Lung microvascular endothelial cell (primary cell): ENCODE data around the gene RUBCNL. TPM values are rescaled to one million over a fixed set of nuclear protein-coding genes. Genes with fewer than 3 reads are reported as not detected.
A peak's percentile ranks its signal among the peaks of the same experiment; 100 is the strongest.
"Not testable (repeated sequence)": the region's sequence is repeated elsewhere in the genome, so short reads cannot be mapped to it uniquely, and the experiment has no call there.

Experiments
- DNase-seq, 2 donors: peaks; one replicate each; pipeline versions ENCODE4 v3.0.0 to v3.0.0-alpha.2; 2010; ENCODE audit warnings: low read depth in 2 of 2
- total RNA-seq: library from RNA; depleted of rRNA; stranded (reverse); fragments of >200 nt; gene quantifications from 2 replicates; pipeline ENCODE4 v1.2.1, GENCODE V29; 2014

Gene RUBCNL, protein sequence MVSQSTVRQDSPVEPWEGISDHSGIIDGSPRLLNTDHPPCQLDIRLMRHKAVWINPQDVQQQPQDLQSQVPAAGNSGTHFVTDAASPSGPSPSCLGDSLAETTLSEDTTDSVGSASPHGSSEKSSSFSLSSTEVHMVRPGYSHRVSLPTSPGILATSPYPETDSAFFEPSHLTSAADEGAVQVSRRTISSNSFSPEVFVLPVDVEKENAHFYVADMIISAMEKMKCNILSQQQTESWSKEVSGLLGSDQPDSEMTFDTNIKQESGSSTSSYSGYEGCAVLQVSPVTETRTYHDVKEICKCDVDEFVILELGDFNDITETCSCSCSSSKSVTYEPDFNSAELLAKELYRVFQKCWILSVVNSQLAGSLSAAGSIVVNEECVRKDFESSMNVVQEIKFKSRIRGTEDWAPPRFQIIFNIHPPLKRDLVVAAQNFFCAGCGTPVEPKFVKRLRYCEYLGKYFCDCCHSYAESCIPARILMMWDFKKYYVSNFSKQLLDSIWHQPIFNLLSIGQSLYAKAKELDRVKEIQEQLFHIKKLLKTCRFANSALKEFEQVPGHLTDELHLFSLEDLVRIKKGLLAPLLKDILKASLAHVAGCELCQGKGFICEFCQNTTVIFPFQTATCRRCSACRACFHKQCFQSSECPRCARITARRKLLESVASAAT
- total RNA-seq, result 0.20 TPM in 1 of 2 replicates, not detected in the other

DNA sequence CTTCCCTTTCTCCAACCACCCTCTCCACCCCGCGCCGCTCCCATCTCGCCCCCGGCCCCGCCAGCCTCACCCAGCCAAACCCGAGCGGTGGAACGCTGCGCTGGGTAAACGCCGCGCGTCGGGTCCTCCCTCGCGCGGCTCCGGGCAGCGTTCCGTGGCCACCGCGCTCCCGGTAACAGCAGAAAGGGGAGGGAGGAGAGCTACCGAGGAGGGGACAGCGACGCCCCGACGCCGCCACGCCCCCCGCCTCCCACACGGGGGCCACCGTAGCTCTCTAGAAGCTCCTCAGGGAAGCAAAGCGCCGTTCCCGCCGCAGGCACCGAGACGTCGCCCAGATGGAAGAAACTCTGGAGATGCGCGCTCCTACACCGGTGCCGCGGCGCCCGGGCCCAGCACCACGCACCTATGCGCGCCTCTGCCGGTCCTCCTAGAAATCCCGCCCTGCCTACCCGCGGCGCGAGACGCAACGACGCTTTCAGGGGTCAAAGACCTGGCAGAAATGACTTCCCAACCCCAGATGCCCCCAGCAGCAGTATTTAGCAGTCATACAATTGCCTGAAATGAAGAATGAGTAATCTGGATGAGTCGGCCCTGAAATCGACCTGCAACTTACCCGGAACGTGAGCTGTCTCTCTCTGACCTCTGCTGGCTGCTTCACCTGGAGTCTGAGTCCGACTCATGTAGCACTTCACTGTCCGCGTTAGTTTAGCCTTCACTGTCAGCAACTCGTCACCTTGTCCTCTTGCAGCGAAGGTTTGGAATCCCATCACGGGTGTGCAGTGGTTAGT lies at the start of gene RUBCNL:
RUBCNL (minus strand) TSS at position 189 of the 788 bp plus-strand sequence. CDS start 14,777 bp downstream, outside the sequence.
- no peak for DNase-seq

DNA sequence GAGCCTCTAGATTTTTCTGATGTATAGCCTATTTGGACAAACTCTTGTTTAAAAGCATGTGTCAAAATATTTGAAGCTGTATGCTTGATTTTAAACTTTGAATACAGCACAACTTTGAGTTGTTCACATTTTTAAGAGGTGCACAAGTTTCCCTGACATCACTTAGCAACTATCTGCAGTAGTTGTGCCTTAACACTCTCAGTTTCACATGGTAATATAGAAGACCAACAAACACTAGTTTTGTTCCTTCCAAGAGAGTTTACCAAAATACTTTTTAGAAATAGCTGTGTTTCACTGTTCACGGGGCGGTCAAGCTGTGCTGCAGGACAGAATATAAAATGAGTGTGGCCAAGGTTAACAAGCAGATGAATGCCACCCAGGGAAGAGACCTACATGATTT lies 42.5 kb upstream of the RUBCNL start:
- DNase-seq, result not testable (repeated sequence)

GRCh38 chr13:46405457-46405856 lies 18.4 kb upstream of the RUBCNL start:
- DNase-seq, result no peak

- DNase-seq, result no peak
Observed at GRCh38 chr13:46404733-46405100, 17.7 kb upstream of the RUBCNL start.

DNA sequence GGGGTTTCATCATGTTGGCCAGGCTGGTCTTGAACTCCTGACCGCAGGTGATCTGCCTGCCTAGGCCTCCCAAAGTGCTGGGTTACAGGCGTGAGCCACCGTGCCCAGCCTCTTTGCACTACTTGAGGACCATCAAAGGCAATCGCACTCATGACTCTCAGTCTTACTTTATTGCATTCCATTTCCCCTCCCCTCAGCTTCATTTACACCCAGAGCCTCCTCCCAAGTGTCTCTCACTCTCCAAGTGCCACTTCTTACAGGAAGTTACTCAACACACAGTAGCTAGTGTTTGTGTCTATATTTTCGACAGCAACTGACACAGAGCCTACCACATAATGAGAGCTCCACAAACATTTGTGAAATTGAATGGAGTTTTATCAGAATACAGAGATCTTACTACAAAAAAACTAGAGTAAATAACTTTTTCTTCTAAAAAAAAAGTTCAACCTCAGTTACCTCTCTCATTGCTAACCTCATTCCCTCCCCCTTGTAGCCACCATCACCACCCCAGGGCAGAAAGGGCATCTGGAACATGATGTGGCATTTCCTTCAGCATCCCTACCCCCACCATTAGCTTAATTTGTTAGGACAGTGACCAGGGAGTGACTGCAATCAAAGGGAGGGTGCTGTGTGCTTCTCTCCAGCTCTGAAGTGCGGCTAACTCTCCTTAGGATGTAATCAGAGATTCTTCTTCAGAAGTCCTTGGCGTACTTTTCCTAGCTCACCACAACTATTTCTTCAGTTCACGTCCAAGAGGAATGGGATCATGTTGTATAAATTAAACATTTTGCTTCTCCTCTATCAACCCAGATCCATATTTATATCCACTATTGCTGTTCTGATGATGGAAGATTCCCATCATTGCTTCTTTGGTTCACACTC lies 17.0 kb upstream of the RUBCNL start:
- DNase-seq, result no peak

DNA sequence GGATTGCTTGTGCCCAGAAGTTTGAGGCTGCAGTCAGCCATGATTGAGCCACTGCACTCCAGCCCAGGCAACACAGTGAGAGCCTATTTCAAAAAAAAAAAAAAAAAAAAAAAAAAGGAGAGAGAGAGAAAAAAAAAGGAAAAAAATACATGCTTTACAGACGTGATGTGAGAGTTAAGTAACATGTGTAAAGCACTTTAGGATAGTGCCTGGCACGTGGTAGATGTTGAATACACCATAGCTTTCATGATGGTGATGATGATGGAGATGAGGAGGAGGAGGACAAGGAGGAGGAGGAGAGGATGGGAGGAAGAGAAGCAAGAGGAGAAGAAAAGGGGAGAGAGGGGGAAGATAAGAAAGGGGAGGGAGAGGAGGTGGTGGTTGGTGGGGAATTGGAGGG lies 15.1 kb upstream of the RUBCNL start:
- no peak for DNase-seq

GRCh38 chr13:46401432-46401831 lies 14.4 kb upstream of the RUBCNL start:
- no peak for DNase-seq

GRCh38 chr13:46396341-46396740 lies 9.3 kb upstream of the RUBCNL start:
- DNase-seq, result no peak

DNA sequence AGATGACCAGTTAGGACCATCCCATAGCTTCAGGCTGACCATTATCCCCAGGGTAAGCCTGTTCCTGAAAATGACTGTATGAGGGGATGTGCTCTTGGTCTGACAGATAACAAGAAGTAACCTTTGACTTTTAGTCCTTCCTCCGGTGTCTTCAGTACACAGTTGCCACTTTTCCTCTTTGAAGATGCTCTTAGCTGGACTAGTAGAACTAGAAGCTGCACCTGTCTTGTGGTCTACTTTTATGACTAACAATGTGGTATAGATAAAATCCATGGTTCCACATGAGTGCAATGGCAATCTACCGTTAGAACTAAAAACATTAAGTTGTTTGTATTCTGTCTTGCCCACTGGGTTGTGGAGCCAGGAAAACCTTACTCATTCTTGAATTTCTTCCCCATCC lies 5.9 kb upstream of the RUBCNL start:
- DNase-seq, result no peak

GRCh38 chr13:46389457-46390451 lies 2.7 kb upstream of the RUBCNL start:
- DNase-seq, result peak; percentile 16 to 23

GRCh38 chr13:46388846-46389245 lies 1.8 kb upstream of the RUBCNL start:
- DNase-seq, result no peak

DNA sequence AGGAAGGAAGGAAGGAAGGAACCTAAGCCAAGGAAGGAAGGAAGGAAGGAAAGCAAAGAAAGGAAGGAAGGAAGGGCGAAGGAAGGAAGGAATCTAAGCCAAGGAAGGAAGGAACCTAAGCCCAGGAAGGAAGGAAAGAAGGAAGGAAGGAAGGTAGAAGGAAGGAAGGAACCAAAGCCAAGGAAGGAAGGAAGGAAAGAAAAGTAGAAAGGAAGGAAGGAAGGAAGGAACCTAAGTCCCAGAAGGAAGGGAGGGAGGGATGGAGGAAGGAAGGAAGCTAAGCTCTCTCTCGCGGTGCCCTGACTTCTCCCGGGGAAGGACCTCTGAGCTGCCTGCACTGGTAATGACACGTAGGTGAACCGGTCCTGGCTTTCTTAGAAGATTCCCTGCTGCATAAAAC lies 1.3 kb upstream of the RUBCNL start:
- DNase-seq, result no peak

DNA sequence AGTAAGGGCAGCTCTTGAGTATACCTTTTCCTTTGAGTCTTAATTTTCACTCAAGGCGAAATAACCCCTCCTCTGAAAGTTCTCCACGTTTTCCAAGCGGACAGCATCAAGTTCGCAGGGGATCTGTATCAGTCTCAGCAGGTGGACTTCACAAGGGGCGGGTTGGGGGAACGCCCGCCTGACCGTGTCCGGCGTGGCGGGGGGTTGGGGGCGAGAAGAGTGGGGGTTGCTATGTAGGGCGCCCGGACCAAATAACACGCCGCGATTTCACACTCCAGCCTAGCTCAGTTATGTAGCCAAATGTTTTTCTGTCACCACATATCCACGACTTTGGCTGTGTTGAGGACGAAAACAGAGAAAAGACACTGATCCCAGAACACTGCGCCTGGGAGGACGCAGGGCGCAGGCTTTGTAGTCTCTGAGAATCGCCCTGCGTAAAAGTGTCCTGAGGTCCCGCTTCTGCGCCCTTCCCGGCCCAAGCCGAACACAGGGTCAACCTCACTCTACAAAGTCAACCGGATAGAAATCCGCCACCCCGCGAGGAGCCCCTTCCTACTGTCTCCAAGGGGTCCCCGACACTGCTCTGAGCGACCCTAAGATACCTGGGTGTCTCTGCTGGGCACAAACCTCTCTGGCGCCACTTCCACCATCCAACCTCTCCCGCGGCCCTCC lies 524 bp downstream of the RUBCNL start:
- no peak for DNase-seq

GRCh38 chr13:46385946-46386345 lies 1.1 kb downstream of the RUBCNL start:
- no peak for DNase-seq

DNA sequence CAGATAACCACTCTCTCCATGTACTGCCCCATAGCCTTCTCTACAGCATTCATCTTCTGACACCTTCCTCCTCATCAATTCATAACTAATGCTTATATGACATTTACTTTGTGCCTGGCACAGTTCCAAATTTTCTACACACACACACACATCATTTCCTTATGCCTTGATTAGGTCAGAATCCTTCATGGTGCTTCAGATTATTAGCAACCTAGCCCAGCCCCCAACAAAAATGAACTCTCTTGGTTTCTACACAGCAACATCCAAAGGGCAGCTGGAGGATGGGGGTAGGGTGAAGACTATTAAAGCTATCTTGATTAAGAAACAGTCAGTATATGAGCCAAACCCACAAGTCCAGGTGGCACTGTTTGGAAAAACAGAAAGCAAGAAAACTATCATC lies 3.7 kb downstream of the RUBCNL start:
- DNase-seq, result no peak

GRCh38 chr13:46382224-46382623 lies 4.8 kb downstream of the RUBCNL start:
- DNase-seq, result no peak

- DNase-seq, result no peak
Observed at GRCh38 chr13:46380242-46380641, 6.8 kb downstream of the RUBCNL start.

- DNase-seq, result no peak
Observed at GRCh38 chr13:46379611-46380010, 7.4 kb downstream of the RUBCNL start.

- no peak for DNase-seq
Observed at GRCh38 chr13:46378411-46378810, 8.6 kb downstream of the RUBCNL start.
